Loucy (cell line): ENCODE measurements around the gene NBPF3.

Experiments
- EZH2phosphoT487 ChIP-seq: fragments of 200-600 bp; IDR thresholded peaks from 2 replicates; pipeline ENCODE4 v1.6.1; 2018; ENCODE audit warnings: antibody characterized with exemption, mild to moderate bottlenecking, moderate library complexity, borderline replicate concordance
- TF ChIP-seq, protein P1 (sequence below): fragments of 200-600 bp; sonication (generic); conservative IDR thresholded peaks from 2 replicates; pipeline ENCODE4 v1.5.1; 2014; ENCODE audit warnings: mild to moderate bottlenecking, antibody characterized with exemption, low read length

DNA sequence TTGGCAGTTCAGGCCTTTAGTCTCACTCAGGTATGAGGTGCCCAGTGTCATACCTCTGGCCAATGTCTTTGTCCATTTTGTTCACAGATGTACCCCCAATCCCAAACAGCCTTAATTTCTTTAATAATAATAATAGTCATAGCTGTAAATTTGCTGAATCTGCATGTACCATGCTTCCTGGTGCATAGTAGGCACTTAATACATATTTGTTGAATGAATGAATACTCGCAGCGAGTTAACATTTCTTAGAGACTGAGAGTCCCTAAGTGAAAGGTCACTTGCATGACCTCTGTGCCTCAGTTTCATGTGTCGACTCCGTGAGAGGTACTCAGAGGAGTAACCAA, 81.8 kb downstream of the NBPF3 start:
- TF ChIP-seq, protein P1, sequence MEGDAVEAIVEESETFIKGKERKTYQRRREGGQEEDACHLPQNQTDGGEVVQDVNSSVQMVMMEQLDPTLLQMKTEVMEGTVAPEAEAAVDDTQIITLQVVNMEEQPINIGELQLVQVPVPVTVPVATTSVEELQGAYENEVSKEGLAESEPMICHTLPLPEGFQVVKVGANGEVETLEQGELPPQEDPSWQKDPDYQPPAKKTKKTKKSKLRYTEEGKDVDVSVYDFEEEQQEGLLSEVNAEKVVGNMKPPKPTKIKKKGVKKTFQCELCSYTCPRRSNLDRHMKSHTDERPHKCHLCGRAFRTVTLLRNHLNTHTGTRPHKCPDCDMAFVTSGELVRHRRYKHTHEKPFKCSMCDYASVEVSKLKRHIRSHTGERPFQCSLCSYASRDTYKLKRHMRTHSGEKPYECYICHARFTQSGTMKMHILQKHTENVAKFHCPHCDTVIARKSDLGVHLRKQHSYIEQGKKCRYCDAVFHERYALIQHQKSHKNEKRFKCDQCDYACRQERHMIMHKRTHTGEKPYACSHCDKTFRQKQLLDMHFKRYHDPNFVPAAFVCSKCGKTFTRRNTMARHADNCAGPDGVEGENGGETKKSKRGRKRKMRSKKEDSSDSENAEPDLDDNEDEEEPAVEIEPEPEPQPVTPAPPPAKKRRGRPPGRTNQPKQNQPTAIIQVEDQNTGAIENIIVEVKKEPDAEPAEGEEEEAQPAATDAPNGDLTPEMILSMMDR: no peak
- TF ChIP-seq EZH2phosphoT487: no peak
